Testis (tissue), 3 donors: Measurements from ENCODE around the gene N4BP2. TPM values are rescaled to one million over a fixed set of nuclear protein-coding genes. Genes with fewer than 3 reads are reported as not detected.

Experiments
- DNase-seq: peaks from one replicate; pipeline ENCODE4 v3.0.0-alpha.2; 2019
- H3K27ac ChIP-seq, 2 donors: fragments of 200-600 bp; sonication (generic); one replicate each; pipeline ENCODE4 v1.5.1; 2019
- H3K27me3 ChIP-seq: fragments of 200-600 bp; sonication (generic); one replicate; pipeline ENCODE4 v1.5.1; 2019
- H3K36me3 ChIP-seq: fragments of 200-600 bp; sonication (generic); one replicate; pipeline ENCODE4 v1.5.1; 2017; ENCODE audit warnings: low read depth; ENCODE audit errors: missing control alignments
- H3K4me1 ChIP-seq: fragments of 200-600 bp; sonication (generic); one replicate; pipeline ENCODE4 v1.5.1; 2019
- H3K4me3 ChIP-seq, 2 donors: fragments of 200-600 bp; sonication (generic); one replicate each; pipeline ENCODE4 v1.5.1; 2017 to 2019
- H3K9me3 ChIP-seq: fragments of 200-600 bp; sonication (generic); one replicate; pipeline ENCODE4 v1.5.1; 2017
- POLR2A ChIP-seq: fragments of 450-650 bp; IDR thresholded peaks from one replicate; pipeline ENCODE4 v1.6.1; 2017; ENCODE audit warnings: antibody characterized with exemption, mild to moderate bottlenecking, moderate library complexity
- WGBS, 2 donors: methylation state at CpG; one replicate each; pipeline ENCODE4 v1.1.5; 2018; 5-methylcytosine and 5-hydroxymethylcytosine counted together
- intact Hi-C: fragments of 100-400 bp; cut with DNase I; formaldehyde crosslinking; loops from one replicate; pipeline ENCODE4 v1.15.1; 2023; ENCODE audit warnings: low total_unique reads
- polyA plus RNA-seq: library from polyadenylated mRNA; stranded (reverse); fragments of 350-450 nt; fragmentation: Illumina TruSeq; extraction: RNeasy Lipid Tissue Mini Kit (QIAGEN cat#74804); gene quantifications from one replicate; pipeline ENCODE4 v1.2.3, GENCODE V29; 2014; ENCODE audit warnings: low read depth, low replicate concordance; ENCODE audit not compliant: insufficient read depth
- total RNA-seq, 2 donors: library from RNA; depleted of rRNA; stranded (reverse); fragments of >200 nt; gene quantifications; one replicate each; pipeline ENCODE4 v1.2.3, GENCODE V29; 2016
- TF ChIP-seq, protein P1 (sequence below), 3 experiments: fragments of 450-650 bp in 2 of 3; fragments of 200-600 bp in 1 of 3; sonication (generic) in 1 of 3; IDR thresholded peaks; one replicate each; pipeline ENCODE4 v1.5.1; 2016 to 2019; ENCODE audit warnings: antibody characterized with exemption in 3 of 3, mild to moderate bottlenecking in 2 of 3, moderate library complexity in 1 of 3

N4BP2 gene
- total and polyA plus RNA-seq, 3 donors from 2014 or later: 3.9 to 14.6 (median 8.5) TPM

DNA sequence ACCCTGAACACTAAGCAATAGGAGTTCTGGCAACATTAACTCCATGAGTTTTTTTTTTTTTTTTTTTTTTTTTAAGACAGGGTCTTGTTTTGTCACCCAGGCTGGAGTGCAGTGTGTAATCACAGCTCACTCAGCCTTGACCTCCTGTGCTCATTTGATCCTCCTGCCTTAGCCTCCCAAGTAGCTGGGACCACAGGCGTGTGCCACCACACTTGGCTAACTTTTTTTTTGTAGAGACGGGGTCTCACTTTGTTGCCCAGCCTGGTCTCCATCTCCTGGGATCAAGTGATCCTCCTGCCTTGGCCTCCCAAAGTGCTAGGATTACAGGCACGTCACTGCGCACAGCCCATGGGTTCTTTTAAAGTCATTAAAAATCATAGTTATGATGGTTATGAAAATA is 145.2 kb downstream of the N4BP2 start:
- H3K36me3 ChIP-seq: no peaks in the 10 kb centered on the region
- WGBS, 2 donors: 93 to 95% methylated on average over 4 of the region's 4 CpGs
- H3K9me3 ChIP-seq: no peaks in the 10 kb centered on the region
- H3K27ac ChIP-seq: no peak overlapping the region
- TF ChIP-seq, protein P1, sequence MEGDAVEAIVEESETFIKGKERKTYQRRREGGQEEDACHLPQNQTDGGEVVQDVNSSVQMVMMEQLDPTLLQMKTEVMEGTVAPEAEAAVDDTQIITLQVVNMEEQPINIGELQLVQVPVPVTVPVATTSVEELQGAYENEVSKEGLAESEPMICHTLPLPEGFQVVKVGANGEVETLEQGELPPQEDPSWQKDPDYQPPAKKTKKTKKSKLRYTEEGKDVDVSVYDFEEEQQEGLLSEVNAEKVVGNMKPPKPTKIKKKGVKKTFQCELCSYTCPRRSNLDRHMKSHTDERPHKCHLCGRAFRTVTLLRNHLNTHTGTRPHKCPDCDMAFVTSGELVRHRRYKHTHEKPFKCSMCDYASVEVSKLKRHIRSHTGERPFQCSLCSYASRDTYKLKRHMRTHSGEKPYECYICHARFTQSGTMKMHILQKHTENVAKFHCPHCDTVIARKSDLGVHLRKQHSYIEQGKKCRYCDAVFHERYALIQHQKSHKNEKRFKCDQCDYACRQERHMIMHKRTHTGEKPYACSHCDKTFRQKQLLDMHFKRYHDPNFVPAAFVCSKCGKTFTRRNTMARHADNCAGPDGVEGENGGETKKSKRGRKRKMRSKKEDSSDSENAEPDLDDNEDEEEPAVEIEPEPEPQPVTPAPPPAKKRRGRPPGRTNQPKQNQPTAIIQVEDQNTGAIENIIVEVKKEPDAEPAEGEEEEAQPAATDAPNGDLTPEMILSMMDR (IDR thresholded peaks at IDR 0.05): no peak
- TF ChIP-seq POLR2A: no peak
- intact Hi-C loops: no loop called here
- H3K4me1 ChIP-seq: no peaks in the 10 kb centered on the region
- no peak overlapping the region for H3K4me3 ChIP-seq
- no peak for DNase-seq
- H3K27me3 ChIP-seq: no peaks in the 10 kb centered on the region

DNA sequence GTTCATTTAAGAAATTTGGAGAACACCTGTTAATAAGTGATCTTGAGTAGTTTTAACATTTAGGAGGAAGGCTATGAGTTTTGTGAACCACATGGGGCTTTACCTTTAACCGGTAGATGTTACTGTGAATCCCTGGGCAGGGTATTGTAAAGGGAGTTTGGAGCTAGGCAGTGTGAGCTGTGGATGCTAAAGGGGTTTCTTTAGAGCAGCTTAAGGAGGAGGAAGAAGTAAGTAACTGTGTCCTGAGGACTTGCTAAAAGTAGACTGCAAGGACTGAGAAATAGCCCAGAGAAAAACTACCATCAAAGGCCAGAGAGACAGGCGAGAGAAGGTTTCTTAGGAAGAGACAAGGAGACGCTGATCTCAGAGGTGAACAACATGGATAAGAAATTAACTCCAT is 145.8 kb downstream of the N4BP2 start:
- Histone ChIP-seq H3K36me3 (no peaks in the 10 kb centered on the region), H3K27me3 (no peaks in the 10 kb centered on the region), H3K27ac (no peak overlapping the region), H3K4me1 (no peaks in the 10 kb centered on the region), H3K4me3 (no peak overlapping the region), H3K9me3 (no peaks in the 10 kb centered on the region)
- 80 to 91% methylated on average over 3 of the region's 3 CpGs for WGBS, 2 donors
- intact Hi-C loops: no loop called here
- TF ChIP-seq, protein P1 (IDR thresholded peaks at IDR 0.05): no peak
- no peak for TF ChIP-seq POLR2A
- no peak for DNase-seq

DNA sequence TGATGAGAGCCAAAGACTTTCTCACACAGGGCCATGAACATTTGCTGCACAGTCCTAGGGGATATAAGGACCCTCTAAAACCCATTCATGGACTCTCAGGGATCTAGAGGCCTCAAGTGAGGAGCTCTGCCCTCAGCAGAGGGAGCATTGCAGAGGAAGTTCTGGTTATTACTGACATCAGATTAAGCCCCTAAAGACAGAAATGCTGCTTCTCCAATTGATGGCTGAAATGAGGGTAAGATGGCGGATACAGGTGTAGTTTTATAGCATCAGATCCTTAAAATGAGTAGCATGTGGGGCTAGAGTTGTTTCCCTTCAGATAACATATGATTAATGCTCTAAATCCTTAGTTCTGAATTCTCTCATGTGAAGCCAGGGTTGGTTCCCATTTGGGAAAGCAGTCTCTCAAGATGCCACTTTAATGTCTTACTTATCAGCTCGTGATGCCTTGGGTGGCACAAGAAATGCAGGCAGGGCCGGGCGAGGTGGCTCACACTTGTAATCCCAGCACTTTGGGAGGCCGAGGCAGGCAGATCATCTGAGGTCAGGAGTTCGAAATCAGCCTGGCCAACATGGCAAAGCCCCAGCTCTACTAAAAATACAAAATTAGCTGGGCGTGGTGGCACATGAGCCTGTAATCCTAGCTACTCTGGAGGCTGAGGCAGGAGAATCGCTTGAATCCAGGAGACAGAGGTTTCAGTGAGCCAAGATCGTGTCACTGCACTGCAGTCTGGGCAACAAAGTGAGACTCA is 148.0 kb downstream of the N4BP2 start:
- no peak for TF ChIP-seq POLR2A
- TF ChIP-seq, protein P1 (IDR thresholded peaks at IDR 0.05): no peak
- DNase-seq: no peak
- intact Hi-C loops: no loop called here
- no peak overlapping the region for H3K27ac ChIP-seq
- H3K36me3 ChIP-seq: no peaks in the 10 kb centered on the region
- H3K4me1 ChIP-seq: no peaks in the 10 kb centered on the region
- WGBS, 2 donors: 86 to 93% methylated on average over 9 of the region's 9 CpGs
- H3K4me3 ChIP-seq: no peak overlapping the region
- no peaks in the 10 kb centered on the region for H3K9me3 ChIP-seq
- no peaks in the 10 kb centered on the region for H3K27me3 ChIP-seq

DNA sequence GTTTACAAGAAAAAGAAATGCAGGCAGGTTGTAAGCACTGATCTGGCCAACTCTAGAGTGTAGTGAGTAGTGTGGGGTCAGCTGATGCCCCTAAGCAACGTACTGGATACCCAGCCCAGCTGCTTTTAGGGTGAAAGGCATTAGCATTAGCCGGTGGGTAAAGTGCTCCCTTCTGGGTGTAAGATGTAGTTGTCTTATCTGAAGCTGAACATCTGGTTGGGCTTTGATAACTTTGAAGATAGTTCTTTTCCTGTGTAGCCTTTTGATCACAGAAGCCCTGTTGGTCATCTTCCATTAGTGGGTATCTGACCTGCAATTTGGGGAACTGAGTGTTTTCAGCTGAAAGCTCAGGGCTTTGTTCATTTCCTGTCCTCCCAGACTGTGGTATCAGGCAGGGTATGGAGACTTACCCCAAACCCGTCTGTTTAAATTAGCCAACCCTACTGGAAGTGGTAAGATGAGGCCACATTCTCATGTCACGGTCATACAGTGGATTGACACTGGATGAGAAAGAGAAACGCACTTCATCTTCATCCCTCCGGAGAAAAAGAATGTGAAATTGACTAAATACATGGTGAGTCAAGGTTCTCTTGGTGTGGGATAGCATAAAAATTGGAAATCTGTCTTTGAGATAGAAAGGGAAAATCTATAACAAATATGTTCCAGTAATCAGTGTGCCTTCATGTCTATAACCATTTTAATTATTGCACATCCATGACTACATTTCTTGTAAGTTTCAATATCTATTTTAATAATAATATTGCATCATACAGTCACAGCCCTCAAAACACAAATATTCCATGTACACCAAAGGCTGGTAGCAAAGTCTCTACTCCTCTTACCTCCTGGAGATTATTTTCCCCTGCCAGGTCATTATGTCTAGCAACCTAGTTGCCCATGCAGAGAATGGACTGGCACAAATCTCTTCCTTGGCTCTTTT is 148.9 kb downstream of the N4BP2 start:
- H3K36me3 ChIP-seq: no peaks in the 10 kb centered on the region
- WGBS, 2 donors: 74 to 88% methylated on average over 6 of the region's 6 CpGs
- DNase-seq: no peak
- H3K27me3 ChIP-seq: no peaks in the 10 kb centered on the region
- H3K27ac ChIP-seq: no peak overlapping the region
- no peaks in the 10 kb centered on the region for H3K4me1 ChIP-seq
- no peak for TF ChIP-seq POLR2A
- TF ChIP-seq, protein P1 (IDR thresholded peaks at IDR 0.05): no peak
- no peak overlapping the region for H3K4me3 ChIP-seq
- intact Hi-C loops: no loop called here
- H3K9me3 ChIP-seq: no peaks in the 10 kb centered on the region
